ENCODE data around the gene FLT1. TPM values are rescaled to one million over a fixed set of nuclear protein-coding genes. Genes with fewer than 3 reads are reported as not detected.
A peak's percentile ranks its signal among the peaks of the same experiment; 100 is the strongest.

FLT1 gene
- total RNA-seq, 2 donors from 2014 or later: 3.2 to 10.3 TPM

DNA sequence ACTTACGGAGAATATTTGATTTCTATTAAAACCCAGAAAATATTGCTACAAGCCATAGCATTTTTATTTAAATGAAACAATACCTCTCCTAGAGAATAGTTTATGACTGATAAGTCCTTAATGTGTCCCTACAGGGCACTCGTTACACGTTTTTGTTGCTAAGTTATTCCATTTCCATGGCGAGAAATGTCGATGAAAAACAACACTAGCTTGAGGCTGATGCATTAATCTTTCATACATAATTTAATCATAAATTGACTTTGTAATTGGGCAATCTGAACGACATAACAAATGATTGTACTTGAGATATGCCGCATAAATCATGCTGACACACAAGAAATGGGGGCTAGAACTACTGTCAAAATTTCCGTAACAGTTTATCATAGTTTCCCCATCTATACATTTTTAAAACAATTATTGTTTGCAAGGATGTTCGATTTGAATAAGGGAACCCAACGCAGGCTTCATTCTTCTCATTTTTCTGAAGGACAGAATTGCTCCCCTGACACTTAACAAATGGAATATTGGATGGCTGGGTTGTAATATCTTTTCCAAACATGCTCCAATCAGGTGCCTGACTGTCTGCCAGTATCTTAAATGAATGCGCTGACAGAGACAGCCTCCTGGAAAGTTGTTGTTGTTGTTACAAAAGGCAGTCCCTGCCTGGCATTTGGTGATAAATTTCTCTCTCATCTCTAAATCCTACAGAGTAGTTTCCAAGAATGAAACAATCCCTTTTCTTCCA, 61.9 kb downstream of the FLT1 start:
- Histone ChIP-seq H3K9me3 (ENCODE audit: control insufficient read depth, low read length) (no peaks in the 10 kb centered on the region), H3K27ac (ENCODE audit: low read depth, low read length) (no peak overlapping the region), H3K27me3 (ENCODE audit: control insufficient read depth, insufficient read depth, low read length, poor library complexity, severe bottlenecking) (no peaks in the 10 kb centered on the region), H3K4me3 (ENCODE audit: low read length) (no peak overlapping the region), H3K9ac (ENCODE audit: extremely low read depth, low read length, poor library complexity, severe bottlenecking) (no peak overlapping the region), H3K4me1 (ENCODE audit: control insufficient read depth, insufficient read depth, low read length) (no peaks in the 10 kb centered on the region), H3K36me3 (ENCODE audit: control insufficient read depth, insufficient read depth, low read length) (no peaks in the 10 kb centered on the region)
- Mint-ChIP-seq H3K27me3 (ENCODE audit: insufficient read depth) (no peaks in the 10 kb centered on the region), H3K9me3 (no peaks in the 10 kb centered on the region), H3K4me3 (no peak overlapping the region), H3K27ac (no peak overlapping the region), H3K4me1 (peaks cover 47% of the 10 kb centered on the region), H3K36me3 (ENCODE audit: low read depth) (peaks cover 2% of the 10 kb centered on the region)
- no peak for DNase-seq
- 89 to 97% methylated on average over 6 to 11 of the region's 11 CpGs for WGBS, 2 experiments (ENCODE audit: insufficient coverage in 1 of 2, insufficient read length in 1 of 2)
- TF ChIP-seq, protein P1, sequence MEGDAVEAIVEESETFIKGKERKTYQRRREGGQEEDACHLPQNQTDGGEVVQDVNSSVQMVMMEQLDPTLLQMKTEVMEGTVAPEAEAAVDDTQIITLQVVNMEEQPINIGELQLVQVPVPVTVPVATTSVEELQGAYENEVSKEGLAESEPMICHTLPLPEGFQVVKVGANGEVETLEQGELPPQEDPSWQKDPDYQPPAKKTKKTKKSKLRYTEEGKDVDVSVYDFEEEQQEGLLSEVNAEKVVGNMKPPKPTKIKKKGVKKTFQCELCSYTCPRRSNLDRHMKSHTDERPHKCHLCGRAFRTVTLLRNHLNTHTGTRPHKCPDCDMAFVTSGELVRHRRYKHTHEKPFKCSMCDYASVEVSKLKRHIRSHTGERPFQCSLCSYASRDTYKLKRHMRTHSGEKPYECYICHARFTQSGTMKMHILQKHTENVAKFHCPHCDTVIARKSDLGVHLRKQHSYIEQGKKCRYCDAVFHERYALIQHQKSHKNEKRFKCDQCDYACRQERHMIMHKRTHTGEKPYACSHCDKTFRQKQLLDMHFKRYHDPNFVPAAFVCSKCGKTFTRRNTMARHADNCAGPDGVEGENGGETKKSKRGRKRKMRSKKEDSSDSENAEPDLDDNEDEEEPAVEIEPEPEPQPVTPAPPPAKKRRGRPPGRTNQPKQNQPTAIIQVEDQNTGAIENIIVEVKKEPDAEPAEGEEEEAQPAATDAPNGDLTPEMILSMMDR (conservative IDR thresholded peaks at IDR 0.05): no peak

DNA sequence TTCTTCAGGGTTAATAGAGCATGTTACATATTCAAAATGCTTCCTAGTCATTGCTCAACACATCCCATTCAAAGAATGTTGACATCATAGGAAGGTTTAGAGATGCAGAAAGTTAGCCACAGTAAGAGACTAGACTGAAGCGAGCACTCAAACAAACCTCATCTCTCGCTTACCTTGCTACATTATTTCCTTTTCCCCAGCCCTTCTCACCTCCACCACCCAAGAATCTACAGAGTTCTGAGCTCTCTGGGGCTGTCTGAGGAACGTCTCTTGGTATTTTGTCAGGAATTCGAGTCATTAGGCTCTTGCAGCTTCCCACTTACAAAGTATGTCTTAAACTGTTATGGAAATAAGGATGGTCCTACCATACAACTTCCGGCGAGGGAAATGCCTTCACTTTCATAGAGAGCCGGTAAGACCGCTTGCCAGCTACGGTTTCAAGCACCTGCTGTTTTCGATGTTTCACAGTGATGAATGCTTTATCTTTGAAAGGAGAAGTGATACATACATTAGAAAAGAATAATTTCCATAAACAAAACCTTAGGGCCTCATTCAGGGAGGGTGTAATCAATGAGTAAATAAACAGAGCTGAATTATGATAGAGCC, 65.1 kb downstream of the FLT1 start:
- no peaks in the 10 kb centered on the region for H3K9me3 Mint-ChIP-seq
- no peaks in the 10 kb centered on the region for H3K27me3 Mint-ChIP-seq (ENCODE audit: insufficient read depth)
- TF ChIP-seq, protein P1 (conservative IDR thresholded peaks at IDR 0.05): no peak
- H3K4me1 Mint-ChIP-seq: peaks cover 41% of the 10 kb centered on the region
- H3K27me3 ChIP-seq (ENCODE audit: control insufficient read depth, insufficient read depth, low read length, poor library complexity, severe bottlenecking): no peaks in the 10 kb centered on the region
- H3K9me3 ChIP-seq (ENCODE audit: control insufficient read depth, low read length): no peaks in the 10 kb centered on the region
- peak overlapping the region; percentile 88 for H3K27ac Mint-ChIP-seq
- peak; percentile 86 for DNase-seq
- 31 to 35% methylated on average over 2 to 10 of the region's 10 CpGs for WGBS, 2 experiments (ENCODE audit: insufficient coverage in 1 of 2, insufficient read length in 1 of 2)
- H3K4me3 Mint-ChIP-seq: no peak overlapping the region
- no peaks in the 10 kb centered on the region for H3K4me1 ChIP-seq (ENCODE audit: control insufficient read depth, insufficient read depth, low read length)
- no peak overlapping the region for H3K27ac ChIP-seq (ENCODE audit: low read depth, low read length)
- H3K9ac ChIP-seq (ENCODE audit: extremely low read depth, low read length, poor library complexity, severe bottlenecking): no peak overlapping the region
- H3K36me3 ChIP-seq (ENCODE audit: control insufficient read depth, insufficient read depth, low read length): no peaks in the 10 kb centered on the region
- no peak overlapping the region for H3K4me3 ChIP-seq (ENCODE audit: low read length)
- peaks cover 9% of the 10 kb centered on the region for H3K36me3 Mint-ChIP-seq (ENCODE audit: low read depth)

DNA sequence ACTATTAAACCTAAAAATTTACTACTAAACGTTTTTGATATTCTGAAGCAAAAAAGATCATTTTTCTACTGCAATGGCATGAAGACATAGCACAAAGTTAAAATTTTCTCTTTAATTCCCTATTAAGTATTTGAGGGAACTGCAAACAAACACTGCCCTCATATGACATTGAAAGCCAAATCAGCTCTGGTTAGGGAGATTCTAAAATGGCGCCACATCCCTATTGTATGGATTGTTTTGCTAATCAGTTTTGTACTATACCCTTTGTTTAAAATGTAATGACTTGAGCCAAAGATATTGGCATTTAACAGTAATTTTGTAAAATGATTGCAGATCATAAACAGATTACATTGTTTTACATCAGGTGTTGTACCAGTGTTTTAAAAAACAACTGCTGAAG, 65.8 kb downstream of the FLT1 start:
- Mint-ChIP-seq H3K27ac (peak overlapping the region; percentile 45), H3K4me3 (no peak overlapping the region), H3K4me1 (peaks cover 40% of the 10 kb centered on the region), H3K27me3 (ENCODE audit: insufficient read depth) (no peaks in the 10 kb centered on the region), H3K9me3 (no peaks in the 10 kb centered on the region), H3K36me3 (ENCODE audit: low read depth) (peaks cover 9% of the 10 kb centered on the region)
- Histone ChIP-seq H3K27ac (ENCODE audit: low read depth, low read length) (no peak overlapping the region), H3K36me3 (ENCODE audit: control insufficient read depth, insufficient read depth, low read length) (no peaks in the 10 kb centered on the region), H3K27me3 (ENCODE audit: control insufficient read depth, insufficient read depth, low read length, poor library complexity, severe bottlenecking) (no peaks in the 10 kb centered on the region), H3K9me3 (ENCODE audit: control insufficient read depth, low read length) (no peaks in the 10 kb centered on the region), H3K4me1 (ENCODE audit: control insufficient read depth, insufficient read depth, low read length) (no peaks in the 10 kb centered on the region), H3K4me3 (ENCODE audit: low read length) (no peak overlapping the region), H3K9ac (ENCODE audit: extremely low read depth, low read length, poor library complexity, severe bottlenecking) (no peak overlapping the region)
- TF ChIP-seq, protein P1 (conservative IDR thresholded peaks at IDR 0.05): no peak
- 0 to 24% methylated on average over 2 of the region's 2 CpGs for WGBS, 2 experiments (ENCODE audit: insufficient coverage in 1 of 2, insufficient read length in 1 of 2)
- DNase-seq: no peak
